Measurements from ENCODE around the gene CLEC16A. TPM values are rescaled to one million over a fixed set of nuclear protein-coding genes. Genes with fewer than 3 reads are reported as not detected.
A peak's percentile ranks its signal among the peaks of the same experiment; 100 is the strongest.

Gene CLEC16A
- total and polyA plus RNA-seq, 9 of the 15 experiments (the other 6 are each of a cell fraction or from before 2014, with no cell fraction given): 1.00 to 22.3 (median 10.0) TPM

DNA sequence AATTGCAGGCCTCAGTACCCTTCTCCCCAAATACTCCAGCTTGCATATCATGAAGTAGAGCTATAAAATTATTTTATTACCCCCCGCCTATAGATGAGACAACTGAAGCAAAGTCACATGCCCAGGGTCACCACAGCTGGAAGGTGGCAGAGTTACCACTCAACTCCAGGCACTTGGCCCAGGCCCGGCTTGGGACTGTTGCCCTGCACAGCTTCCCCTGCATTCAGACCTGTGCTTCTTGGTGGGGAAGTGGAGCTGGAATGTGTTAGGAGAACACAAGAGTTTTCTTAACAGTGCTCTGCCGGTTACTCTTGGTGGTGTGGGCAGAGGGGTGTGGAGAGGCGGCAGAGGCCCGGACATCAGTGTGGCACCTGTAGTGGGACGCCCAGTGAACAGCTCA, 162.4 kb downstream of the CLEC16A start (continued):
- no peak for TF ChIP-seq KLF10 (CRISPR knock-in tag; IDR thresholded peaks at IDR 0.05)

DNA sequence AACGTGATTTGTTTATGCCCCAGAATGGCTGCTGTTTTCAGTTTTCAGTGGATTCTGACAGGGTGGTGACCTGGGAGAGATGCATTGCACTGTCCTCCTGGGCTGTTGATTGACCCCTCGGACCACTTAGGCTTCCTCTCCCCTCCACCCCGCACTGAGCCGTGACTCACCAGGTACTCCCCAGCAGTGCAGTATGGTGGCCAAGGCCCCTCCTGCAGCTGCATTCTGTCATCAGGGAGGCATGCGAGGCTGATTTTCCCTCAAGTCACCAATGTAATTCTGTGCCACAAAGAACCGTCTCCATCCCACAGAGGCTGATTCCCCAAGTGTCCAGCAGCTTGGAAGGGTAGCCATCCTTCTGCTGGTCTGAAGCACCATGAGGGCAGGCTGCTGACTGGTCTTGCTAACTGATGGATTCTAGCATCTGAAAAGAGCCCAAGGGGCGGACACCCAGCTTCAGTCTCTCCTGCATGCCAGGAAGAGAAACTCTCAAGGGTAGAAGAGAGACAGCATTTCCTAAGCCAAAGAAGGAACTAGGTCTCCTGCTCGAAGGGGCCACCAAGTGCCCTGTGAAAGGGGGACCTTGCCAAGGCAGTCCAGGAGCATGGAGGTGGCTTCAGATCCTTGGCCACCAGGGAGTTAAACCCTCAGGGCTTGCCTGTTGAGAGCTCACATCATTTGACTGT, 163.6 kb downstream of the CLEC16A start:
- intact Hi-C loops (cut with micrococcal nuclease) (loop anchor here (5.0 kb wide), 1 partner anchor 44 kb away; no protein-coding TSS in a partner anchor), in situ Hi-C loops (cut with MboI) (loop anchor here (10.0 kb wide), 1 partner anchor 237 kb away; the partner anchor contains the start of gene RMI2)
- POLR2A ChIA-PET: interaction anchor here (1.3 kb wide), 1 partner anchor 53 kb away, joined by 3 read pairs; no protein-coding TSS in a partner anchor
- CTCF ChIA-PET (ENCODE audit: low intra/inter-chr PET ratio): no interaction called here
- H3K4me3 ChIP-seq: no peak overlapping the region
- FAIRE-seq: no peak
- no peak for DNase-seq (ENCODE audit: extremely low read depth in 1 of 4, low spot score in 3 of 4)
- H3K27ac ChIP-seq (ENCODE audit: extremely low read depth, low read depth, low read length): no peak overlapping the region
- WGBS (ENCODE audit: insufficient coverage, low coverage, missing lambda C conversion rate): 79% methylated on average over 4 of the region's 8 CpGs
- H3K9me1 ChIP-seq (ENCODE audit: control insufficient read depth, insufficient read depth, low read length): no peaks in the 10 kb centered on the region
- peak overlapping the region in 1 of 2 experiments; percentile 33; a peak in 1 of 4 replicates for H3K9ac ChIP-seq (ENCODE audit: insufficient read depth in 1 of 2, low read depth in 2 of 2, low read length in 2 of 2)
- no peak overlapping the region for H2AFZ ChIP-seq (ENCODE audit: low read depth, low read length)
- ATAC-seq: no peak
- TF ChIP-seq SLC30A9 (CRISPR knock-in tag; IDR thresholded peaks at IDR 0.05) (no peak), ZNF316 (IDR thresholded peaks at IDR 0.05) (peak; percentile 40; the same call in 1 of the 2 replicates)
- BruUV-seq (replicated peaks): no TSS peak
- no peak overlapping the region for H3K4me2 ChIP-seq (ENCODE audit: insufficient read depth, low read length)
- peaks cover 8% of the 10 kb centered on the region; the same call in 2 of the 3 replicates for H3K36me3 ChIP-seq (ENCODE audit: control insufficient read depth, insufficient read depth, low read length)
- H4K20me1 ChIP-seq (replicated peaks; ENCODE audit: control insufficient read depth, insufficient read depth, low read length): no peaks in the 10 kb centered on the region
- H3K79me2 ChIP-seq (ENCODE audit: control insufficient read depth, insufficient read depth, low read length): no peaks in the 10 kb centered on the region
- H3K9me3 ChIP-seq (replicated peaks; ENCODE audit: control insufficient read depth, insufficient read depth, low read depth, low read length): no peaks in the 10 kb centered on the region
- H3K27me3 ChIP-seq (ENCODE audit: control insufficient read depth in 2 of 2, insufficient read depth in 2 of 2, low read length in 2 of 2): no peaks in the 10 kb centered on the region
- H3K4me1 ChIP-seq (replicated peaks in 1 of 2; ENCODE audit: control insufficient read depth in 2 of 2, insufficient read depth in 2 of 2, low read length in 2 of 2): peaks cover 34 to 35% of the 10 kb centered on the region in 2 experiments

GRCh38 chr16:11108466-11108805, 164.1 kb downstream of the CLEC16A start:
- Histone ChIP-seq H3K4me3 (no peak overlapping the region), H3K9me1 (ENCODE audit: control insufficient read depth, insufficient read depth, low read length) (no peaks in the 10 kb centered on the region), H3K9ac (ENCODE audit: insufficient read depth in 1 of 2, low read depth in 2 of 2, low read length in 2 of 2) (0 out of 4 replicates have a peak overlapping the region, but pooled peaks of 1 of the 2 experiments have one; percentile 11), H3K9me3 (replicated peaks; ENCODE audit: control insufficient read depth, insufficient read depth, low read depth, low read length) (no peaks in the 10 kb centered on the region), H3K4me2 (ENCODE audit: insufficient read depth, low read length) (no peak overlapping the region), H2AFZ (ENCODE audit: low read depth, low read length) (no peak overlapping the region), H4K20me1 (replicated peaks; ENCODE audit: control insufficient read depth, insufficient read depth, low read length) (no peaks in the 10 kb centered on the region), H3K4me1 (replicated peaks in 1 of 2; ENCODE audit: control insufficient read depth in 2 of 2, insufficient read depth in 2 of 2, low read length in 2 of 2) (peaks cover 35 to 38% of the 10 kb centered on the region in 2 experiments), H3K79me2 (ENCODE audit: control insufficient read depth, insufficient read depth, low read length) (no peaks in the 10 kb centered on the region), H3K36me3 (ENCODE audit: control insufficient read depth, insufficient read depth, low read length) (peaks cover 8% of the 10 kb centered on the region; the same call in 2 of the 3 replicates), H3K27ac (ENCODE audit: extremely low read depth, low read depth, low read length) (no peak overlapping the region), H3K27me3 (ENCODE audit: control insufficient read depth in 2 of 2, insufficient read depth in 2 of 2, low read length in 2 of 2) (no peaks in the 10 kb centered on the region)
- BruUV-seq (replicated peaks): no TSS peak
- ATAC-seq (no peak), FAIRE-seq (no peak), DNase-seq (ENCODE audit: extremely low read depth in 1 of 4, low spot score in 3 of 4) (no peak)
- in situ Hi-C loops (cut with MboI) (loop anchor here (10.0 kb wide), 1 partner anchor 236 kb away; the partner anchor contains the start of gene RMI2), intact Hi-C loops (cut with micrococcal nuclease) (loop anchor here (5.0 kb wide), 1 partner anchor 44 kb away; no protein-coding TSS in a partner anchor)
- POLR2A ChIA-PET: no interaction called here
- CTCF ChIA-PET (ENCODE audit: low intra/inter-chr PET ratio): interaction anchor here (0.5 kb wide), 1 partner anchor 136 kb away, joined by 3 read pairs; no protein-coding TSS in a partner anchor
- no peak for TF ChIP-seq PCBP2 (IDR thresholded peaks at IDR 0.05; ENCODE audit: low read depth, low read length, poor library complexity, severe bottlenecking)
- TF ChIP-seq, protein P1, sequence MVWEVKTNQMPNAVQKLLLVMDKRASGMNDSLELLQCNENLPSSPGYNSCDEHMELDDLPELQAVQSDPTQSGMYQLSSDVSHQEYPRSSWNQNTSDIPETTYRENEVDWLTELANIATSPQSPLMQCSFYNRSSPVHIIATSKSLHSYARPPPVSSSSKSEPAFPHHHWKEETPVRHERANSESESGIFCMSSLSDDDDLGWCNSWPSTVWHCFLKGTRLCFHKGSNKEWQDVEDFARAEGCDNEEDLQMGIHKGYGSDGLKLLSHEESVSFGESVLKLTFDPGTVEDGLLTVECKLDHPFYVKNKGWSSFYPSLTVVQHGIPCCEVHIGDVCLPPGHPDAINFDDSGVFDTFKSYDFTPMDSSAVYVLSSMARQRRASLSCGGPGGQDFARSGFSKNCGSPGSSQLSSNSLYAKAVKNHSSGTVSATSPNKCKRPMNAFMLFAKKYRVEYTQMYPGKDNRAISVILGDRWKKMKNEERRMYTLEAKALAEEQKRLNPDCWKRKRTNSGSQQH (CRISPR knock-in tag; IDR thresholded peaks at IDR 0.05): no peak
- no peak for TF ChIP-seq HES1 (IDR thresholded peaks at IDR 0.05; ENCODE audit: low read depth)
- no peak for TF ChIP-seq PCBP1 (IDR thresholded peaks at IDR 0.05; ENCODE audit: low read depth, low read length, poor library complexity, severe bottlenecking)
- no peak for TF ChIP-seq ZNF197 (CRISPR knock-in tag; IDR thresholded peaks at IDR 0.05; ENCODE audit: low read depth)
- TF ChIP-seq CEBPG (CRISPR knock-in tag; IDR thresholded peaks at IDR 0.05): no peak
- TF ChIP-seq CEBPG (tag; conservative IDR thresholded peaks at IDR 0.05 in 1 of 2, IDR thresholded peaks at IDR 0.05 in 1 of 2): no peak
- no peak for TF ChIP-seq FOXK2 (conservative IDR thresholded peaks at IDR 0.05 in 1 of 2, IDR thresholded peaks at IDR 0.05 in 1 of 2; ENCODE audit: low read depth in 2 of 2)
- TF ChIP-seq LARP7 (IDR thresholded peaks at IDR 0.05): no peak

Data from K562 (cell line).